PC-3 (cell line): ENCODE data around the gene LRRTM3.

ENCODE experiments used
- CTCF ChIP-seq: fragments of 300-600 bp; sonication (generic); conservative IDR thresholded peaks from 2 replicates; pipeline ENCODE4 v1.5.1; 2017; ENCODE audit warnings: antibody characterized with exemption, low read depth, mild to moderate bottlenecking, low read length
- EZH2 ChIP-seq: fragments of 300-600 bp; sonication (generic); IDR thresholded peaks from one replicate; pipeline ENCODE4 v1.6.1; 2017; ENCODE audit warnings: antibody characterized with exemption, mild to moderate bottlenecking, low read length; ENCODE audit not compliant: unreplicated experiment
- EZH2phosphoT487 ChIP-seq: fragments of 300-600 bp; sonication (generic); IDR thresholded peaks from 2 replicates; pipeline ENCODE4 v1.6.1; 2018; ENCODE audit warnings: mild to moderate bottlenecking, antibody characterized with exemption, low read length, borderline replicate concordance

DNA sequence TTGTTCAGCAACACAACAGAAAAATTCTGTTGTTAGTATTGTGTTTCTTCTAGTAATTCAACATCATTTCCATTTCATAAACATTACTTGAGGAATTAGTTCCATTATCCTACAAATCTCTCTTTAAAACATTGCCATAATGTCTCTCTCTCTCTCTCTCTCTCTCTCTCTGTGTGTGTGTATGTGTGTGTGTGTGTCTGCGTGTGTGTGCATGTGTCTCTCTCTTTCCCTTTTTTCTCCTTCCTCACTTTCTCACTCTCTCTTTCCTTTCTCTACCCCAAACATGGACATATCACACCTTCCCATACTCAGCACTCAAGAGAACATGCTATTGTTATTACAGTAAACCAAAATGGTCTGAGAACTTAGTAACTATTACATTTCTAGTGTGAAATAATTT lies 16.6 kb downstream of the LRRTM3 start:
- no peak for TF ChIP-seq CTCF
- TF ChIP-seq EZH2 = no peak
- no peak for TF ChIP-seq EZH2phosphoT487
